ENCODE results near the gene RPL10A.

Gene RPL10A

GRCh38 chr6:35495258-35496035 lies 27.2 kb downstream of the RPL10A start (continued):
- TF ChIP-seq CREB5 (CRISPR knock-in tag; IDR thresholded peaks at IDR 0.05; ENCODE audit: low read depth) (no peak), TSHZ2 (CRISPR knock-in tag; IDR thresholded peaks at IDR 0.05) (no peak), ZNF565 (CRISPR knock-in tag; conservative IDR thresholded peaks at IDR 0.05; ENCODE audit: low read depth) (no peak)

GRCh38 chr6:35496036-35496840 lies 28.0 kb downstream of the RPL10A start:
- peak; percentile 69 for ATAC-seq
- peak; percentile 48; the same call in 1 of the 2 replicates for TF ChIP-seq PATZ1 (CRISPR knock-in tag; IDR thresholded peaks at IDR 0.05; ENCODE audit: borderline replicate concordance)
- no peak for TF ChIP-seq ZFP3 (CRISPR knock-in tag; IDR thresholded peaks at IDR 0.05)

GRCh38 chr6:35496841-35497570 lies 28.8 kb downstream of the RPL10A start, which contains the start of gene TEAD3:
Gene TEAD3, minus strand, starts transcription at chr6:35497079.
- peak; percentile 44 for ATAC-seq
- TF ChIP-seq ZNF70 (CRISPR knock-in tag; IDR thresholded peaks at IDR 0.05) (no peak), ARNTL (CRISPR knock-in tag; IDR thresholded peaks at IDR 0.05; ENCODE audit: borderline replicate concordance, low read depth) (no peak), ESRRG (CRISPR knock-in tag; IDR thresholded peaks at IDR 0.05) (no peak), TSHZ2 (CRISPR knock-in tag; IDR thresholded peaks at IDR 0.05) (no peak), CREB5 (CRISPR knock-in tag; IDR thresholded peaks at IDR 0.05; ENCODE audit: low read depth) (no peak), ZFP3 (CRISPR knock-in tag; IDR thresholded peaks at IDR 0.05) (no peak), PPARA (CRISPR knock-in tag; IDR thresholded peaks at IDR 0.05; ENCODE audit: borderline replicate concordance) (no peak), BACH2 (CRISPR knock-in tag; IDR thresholded peaks at IDR 0.05; ENCODE audit: borderline replicate concordance) (no peak), GLIS3 (CRISPR knock-in tag; IDR thresholded peaks at IDR 0.05) (no peak), PATZ1 (CRISPR knock-in tag; IDR thresholded peaks at IDR 0.05; ENCODE audit: borderline replicate concordance) (no peak), ZFP30 (CRISPR knock-in tag; IDR thresholded peaks at IDR 0.05) (no peak), TCF4 (CRISPR knock-in tag; IDR thresholded peaks at IDR 0.05; ENCODE audit: borderline replicate concordance) (no peak), CSRNP3 (CRISPR knock-in tag; IDR thresholded peaks at IDR 0.05) (no peak), TOX (CRISPR knock-in tag; IDR thresholded peaks at IDR 0.05; ENCODE audit: borderline replicate concordance) (no peak), ZNF565 (CRISPR knock-in tag; conservative IDR thresholded peaks at IDR 0.05; ENCODE audit: low read depth) (no peak), OSR1 (CRISPR knock-in tag; IDR thresholded peaks at IDR 0.05) (no peak), ISL1 (CRISPR knock-in tag; IDR thresholded peaks at IDR 0.05) (no peak), SNAI2 (CRISPR knock-in tag; IDR thresholded peaks at IDR 0.05) (no peak), RARB (CRISPR knock-in tag; IDR thresholded peaks at IDR 0.05) (no peak)

Measured in SK-N-SH treated with all-trans-retinoic acid at 6 μM for 48 hours (cell line).